ENCODE data around the gene ALDH1A1.

- TF ChIP-seq SP1 (CRISPR knock-in tag; IDR thresholded peaks at IDR 0.05) (no peak), CBX8 (IDR thresholded peaks at IDR 0.05; ENCODE audit: borderline replicate concordance, extremely low read depth, low read depth, low read length, poor library complexity, severe bottlenecking) (no peak), NCOA6 (IDR thresholded peaks at IDR 0.05) (no peak), SP2 (IDR thresholded peaks at IDR 0.05; ENCODE audit: extremely low read depth, low read depth, low read length, poor library complexity, severe bottlenecking) (no peak), TCF3 (CRISPR knock-in tag; IDR thresholded peaks at IDR 0.05) (no peak), POLR2AphosphoS5 (IDR thresholded peaks at IDR 0.05; ENCODE audit: control insufficient read depth, insufficient read depth, low read depth, low read length) (no peak), DPF2 (IDR thresholded peaks at IDR 0.05) (no peak), ZFX (CRISPR knock-in tag; IDR thresholded peaks at IDR 0.05) (no peak), AFF4 (CRISPR knock-in tag; IDR thresholded peaks at IDR 0.05) (no peak), HDGF (IDR thresholded peaks at IDR 0.05) (no peak), USF2 (CRISPR knock-in tag; IDR thresholded peaks at IDR 0.05) (no peak), POLR2A (conservative IDR thresholded peaks at IDR 0.05) (no peak), CREB1 (IDR thresholded peaks at IDR 0.05) (no peak), CREB1 (CRISPR knock-in tag; IDR thresholded peaks at IDR 0.05) (no peak)
- TF ChIP-seq, protein P1, sequence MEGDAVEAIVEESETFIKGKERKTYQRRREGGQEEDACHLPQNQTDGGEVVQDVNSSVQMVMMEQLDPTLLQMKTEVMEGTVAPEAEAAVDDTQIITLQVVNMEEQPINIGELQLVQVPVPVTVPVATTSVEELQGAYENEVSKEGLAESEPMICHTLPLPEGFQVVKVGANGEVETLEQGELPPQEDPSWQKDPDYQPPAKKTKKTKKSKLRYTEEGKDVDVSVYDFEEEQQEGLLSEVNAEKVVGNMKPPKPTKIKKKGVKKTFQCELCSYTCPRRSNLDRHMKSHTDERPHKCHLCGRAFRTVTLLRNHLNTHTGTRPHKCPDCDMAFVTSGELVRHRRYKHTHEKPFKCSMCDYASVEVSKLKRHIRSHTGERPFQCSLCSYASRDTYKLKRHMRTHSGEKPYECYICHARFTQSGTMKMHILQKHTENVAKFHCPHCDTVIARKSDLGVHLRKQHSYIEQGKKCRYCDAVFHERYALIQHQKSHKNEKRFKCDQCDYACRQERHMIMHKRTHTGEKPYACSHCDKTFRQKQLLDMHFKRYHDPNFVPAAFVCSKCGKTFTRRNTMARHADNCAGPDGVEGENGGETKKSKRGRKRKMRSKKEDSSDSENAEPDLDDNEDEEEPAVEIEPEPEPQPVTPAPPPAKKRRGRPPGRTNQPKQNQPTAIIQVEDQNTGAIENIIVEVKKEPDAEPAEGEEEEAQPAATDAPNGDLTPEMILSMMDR (IDR thresholded peaks at IDR 0.05 in 2 of 3, conservative IDR thresholded peaks at IDR 0.05 in 1 of 3; ENCODE audit: insufficient read depth in 2 of 3, low read depth in 1 of 3, low read length in 3 of 3): no peak
Measured at GRCh38 chr9:72948575-72949243, 4.1 kb downstream of the ALDH1A1 start.
